ENCODE data around the gene COPS8.

Gene COPS8

DNA sequence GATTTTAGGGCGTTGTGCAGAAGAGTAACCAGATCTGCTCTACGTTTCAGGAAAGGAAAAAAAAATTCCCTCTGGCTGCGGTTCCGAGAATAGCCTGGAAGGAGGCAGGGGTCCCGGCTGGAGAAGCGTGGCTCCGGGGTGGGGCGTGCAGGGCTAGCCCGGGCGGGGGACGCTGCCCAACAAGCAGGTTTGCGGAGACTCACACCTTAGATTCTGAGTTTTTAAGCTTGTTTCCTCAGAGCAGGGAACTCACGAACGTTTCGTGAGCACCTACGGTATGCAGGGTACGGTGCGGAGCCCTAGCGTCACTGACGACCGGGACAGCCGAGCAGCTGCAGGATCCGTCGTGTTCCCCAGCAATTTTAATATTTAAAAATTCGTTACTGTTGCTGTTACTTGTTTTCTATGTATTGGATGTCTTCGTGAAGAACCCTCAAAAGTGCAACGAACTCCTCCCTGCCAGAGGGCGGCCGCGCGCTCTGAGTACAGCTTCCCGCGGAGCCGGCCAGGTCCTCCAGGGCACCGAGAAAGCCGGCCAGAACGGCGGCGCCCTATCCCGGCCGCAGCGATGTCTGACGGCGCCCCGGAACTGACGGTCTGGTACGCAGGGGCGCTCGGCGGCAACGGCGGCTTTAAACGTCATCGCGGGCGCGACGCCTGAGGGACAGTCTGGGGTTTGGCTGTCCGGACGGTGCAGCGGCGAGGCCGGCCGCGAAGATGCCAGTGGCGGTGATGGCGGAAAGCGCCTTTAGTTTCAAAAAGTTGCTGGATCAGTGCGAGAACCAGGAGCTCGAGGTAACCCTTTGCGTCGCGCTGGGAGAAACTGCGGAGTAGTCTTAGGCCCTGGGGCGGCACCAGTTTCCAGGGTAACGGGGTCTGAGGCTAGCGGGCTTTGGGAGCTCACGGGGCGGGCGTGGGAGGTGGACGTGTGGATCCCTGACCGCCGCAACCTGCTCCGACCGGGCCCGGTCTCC is at the start of gene COPS8:
Gene COPS8 (plus strand): TSS at position 642 of the 974 bp plus-strand sequence. CDS start 76 bp downstream, at position 718.
- DNase-seq = peak; percentile 92

DNA sequence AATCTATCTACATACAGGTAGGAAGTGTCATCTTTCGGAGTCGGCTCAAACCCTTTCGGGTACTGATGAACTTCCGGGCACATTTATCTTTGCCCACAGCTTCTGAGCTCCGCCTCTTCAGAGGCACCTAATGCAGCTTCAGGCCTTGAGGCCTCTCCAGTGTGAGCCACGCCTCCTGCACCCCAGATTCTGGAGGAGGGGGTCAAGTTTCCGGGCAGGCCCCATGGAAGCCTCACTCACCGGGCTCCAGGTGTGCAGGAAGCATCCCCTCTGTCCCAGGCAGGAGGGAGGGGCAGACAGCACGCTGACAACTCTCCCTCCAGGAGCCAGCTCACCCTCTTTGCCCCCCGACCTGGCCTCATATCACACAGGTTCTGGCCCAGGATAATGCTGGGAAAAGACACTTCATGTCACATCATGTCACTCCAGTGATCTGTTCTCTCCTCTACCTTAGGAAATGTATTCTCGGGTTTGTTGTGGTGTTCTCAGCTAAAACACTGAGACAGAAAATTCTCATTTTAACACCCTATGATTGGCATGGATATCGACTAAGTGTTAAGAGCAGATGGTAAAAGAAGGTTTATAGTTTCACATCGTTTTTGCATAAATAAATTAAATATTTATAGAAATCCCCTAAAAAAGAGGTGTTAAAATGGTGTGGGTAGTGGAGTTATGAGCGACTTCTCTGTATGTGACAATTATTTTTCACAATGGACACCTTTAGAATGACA is 46.2 kb upstream of the COPS8 start:
- no peak for DNase-seq

DNA sequence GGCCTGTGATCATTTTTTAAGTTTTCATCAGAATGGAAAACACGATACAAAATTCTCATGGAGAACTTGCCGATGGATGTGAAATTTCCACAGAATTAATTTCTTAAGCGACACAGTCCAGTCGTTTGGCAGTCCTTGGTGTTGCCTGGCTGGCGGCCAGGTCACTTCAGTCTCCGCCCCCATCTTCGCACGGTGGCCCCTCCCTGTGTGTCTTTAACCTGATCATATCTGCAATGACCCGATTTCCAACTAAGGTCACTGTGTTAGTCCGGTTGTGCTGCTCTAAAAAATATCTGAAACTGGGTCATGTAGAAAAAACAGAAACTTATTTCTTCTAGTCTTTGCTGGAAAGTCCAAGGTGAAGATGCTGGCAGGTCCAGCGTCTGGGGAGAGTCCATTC is 44.5 kb upstream of the COPS8 start:
- no peak for DNase-seq

DNA sequence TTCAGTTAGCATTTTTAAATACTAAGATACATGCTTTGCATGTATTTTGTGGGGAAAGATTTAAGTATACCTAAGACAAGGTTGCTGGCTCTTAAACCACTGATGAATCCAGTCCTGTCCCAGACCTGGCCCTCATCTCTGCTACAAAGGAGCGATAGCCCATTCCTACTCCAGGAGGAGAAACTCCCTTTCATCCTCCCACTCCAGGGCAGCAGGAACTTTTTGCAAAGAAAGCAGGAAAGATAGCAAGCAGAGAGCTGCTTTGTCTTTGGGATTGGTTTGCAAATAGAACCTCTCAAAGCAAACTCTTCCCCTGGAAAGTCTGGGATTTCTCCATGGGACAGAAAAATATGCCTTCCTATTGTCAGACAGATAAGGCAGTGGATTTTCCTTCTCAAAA is 43.6 kb upstream of the COPS8 start:
- no peak for DNase-seq

DNA sequence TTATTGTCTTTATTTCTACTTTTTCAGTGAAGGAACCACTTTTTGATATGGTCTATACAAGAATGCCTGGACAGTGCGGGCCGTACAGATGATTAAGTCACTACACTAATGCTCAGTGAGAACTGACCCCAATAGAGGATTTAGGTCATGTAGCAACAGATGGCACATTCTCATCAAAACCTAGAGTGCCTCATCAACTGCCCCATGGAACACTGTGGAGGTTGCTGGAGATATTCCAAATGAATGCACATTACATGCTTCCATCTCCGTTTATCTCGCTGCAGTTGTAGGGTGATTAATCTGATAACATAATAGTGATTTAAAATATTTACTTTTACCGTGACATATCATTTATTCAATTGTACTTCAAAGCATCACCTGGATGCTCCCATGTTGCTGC is 41.8 kb upstream of the COPS8 start:
- no peak for DNase-seq

DNA sequence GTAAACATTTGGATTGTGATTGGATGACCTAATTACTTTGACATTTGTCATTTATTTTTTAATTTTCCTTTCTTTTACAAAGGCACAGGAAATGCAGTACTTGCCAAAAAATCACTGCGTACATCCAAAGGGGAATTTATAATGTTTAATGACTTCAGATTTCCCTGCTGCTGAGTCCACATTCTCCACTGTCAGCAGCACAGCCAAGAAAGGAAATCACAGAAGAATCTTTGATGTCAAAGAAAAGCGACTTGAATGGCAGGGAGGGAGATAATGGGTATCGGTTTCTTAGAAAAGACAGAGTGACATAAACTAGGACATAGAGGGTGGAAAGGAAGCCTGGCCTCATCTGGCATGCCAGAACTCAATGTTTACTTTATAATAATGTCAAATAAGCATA is 41.4 kb upstream of the COPS8 start:
- DNase-seq = no peak

DNA sequence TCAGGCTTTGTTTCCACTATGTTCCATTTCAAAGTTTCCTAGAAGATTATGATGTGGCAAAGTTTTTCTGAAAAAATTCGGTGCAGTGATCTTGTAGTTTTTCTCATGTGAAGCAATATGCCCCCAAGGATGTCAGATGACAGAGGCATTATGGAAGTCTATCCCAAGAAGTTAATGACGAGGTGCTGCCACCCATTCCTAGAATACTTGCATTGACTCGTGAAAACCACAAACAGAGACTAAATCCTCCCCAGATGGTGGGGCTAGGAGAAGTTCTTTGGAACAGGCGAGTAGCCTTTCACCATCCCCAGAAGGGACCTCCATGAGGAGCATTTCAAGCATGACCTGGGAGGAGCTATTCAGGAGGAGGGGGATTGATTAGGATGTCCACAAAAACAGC is 40.2 kb upstream of the COPS8 start:
- peak; percentile 87 for DNase-seq

DNA sequence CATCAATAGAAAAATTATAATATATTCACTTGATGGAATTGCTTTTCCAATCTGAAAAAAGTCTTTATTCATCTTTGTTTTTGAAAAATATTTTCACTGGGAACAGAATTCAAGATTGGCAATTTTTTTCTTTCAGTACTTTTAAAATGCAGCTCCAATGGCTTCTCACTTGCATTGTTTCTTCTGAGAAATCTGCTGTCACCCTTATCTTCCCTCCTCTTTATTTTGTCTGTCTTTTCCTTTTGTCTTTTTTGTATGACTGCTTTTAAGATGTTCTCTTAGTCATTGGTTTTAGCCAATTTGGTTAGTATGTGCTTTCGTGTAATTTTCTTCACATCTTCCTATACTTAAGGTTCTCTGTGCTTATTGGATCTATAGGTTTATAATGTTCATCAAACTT is 37.1 kb upstream of the COPS8 start:
- no peak for DNase-seq

DNA sequence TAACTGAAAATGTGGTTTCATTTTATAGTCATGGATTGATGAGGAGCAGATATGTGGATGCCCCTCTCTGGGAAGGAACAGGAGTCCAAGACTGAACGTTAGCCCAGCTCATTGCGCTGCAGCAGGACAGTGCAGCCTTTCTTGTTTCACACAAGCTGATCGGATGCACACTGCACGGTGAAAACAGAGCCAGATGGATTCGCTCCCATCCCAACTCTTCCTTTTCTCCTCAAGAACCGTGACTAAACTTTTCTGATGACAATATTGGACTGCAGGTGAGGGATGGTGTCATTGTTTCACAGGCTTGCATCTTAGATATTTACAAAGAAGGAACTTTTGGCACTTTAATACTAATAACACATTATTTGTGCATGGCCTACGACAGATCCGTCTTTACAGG is 33.8 kb upstream of the COPS8 start:
- no peak for DNase-seq

DNA sequence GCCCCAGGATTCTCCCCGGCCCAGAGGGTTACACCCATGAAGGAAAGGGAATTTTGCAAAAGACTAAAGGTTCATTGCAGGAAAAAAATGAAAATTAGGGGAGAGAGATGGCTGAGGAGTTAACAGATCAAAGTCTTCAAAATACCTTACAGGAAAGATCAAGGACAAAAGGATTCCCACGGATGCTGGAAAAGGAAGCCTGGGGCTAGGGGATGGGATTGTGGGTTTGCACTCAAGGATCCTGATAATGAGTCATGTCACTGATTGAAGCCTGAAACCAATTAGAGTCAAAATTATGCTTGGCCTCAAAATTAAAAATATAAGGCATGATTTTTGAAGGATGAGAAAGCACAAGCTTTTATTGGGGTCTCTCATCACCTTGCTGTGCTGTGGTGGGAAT is 32.6 kb upstream of the COPS8 start:
- peak; percentile 37 for DNase-seq

DNA sequence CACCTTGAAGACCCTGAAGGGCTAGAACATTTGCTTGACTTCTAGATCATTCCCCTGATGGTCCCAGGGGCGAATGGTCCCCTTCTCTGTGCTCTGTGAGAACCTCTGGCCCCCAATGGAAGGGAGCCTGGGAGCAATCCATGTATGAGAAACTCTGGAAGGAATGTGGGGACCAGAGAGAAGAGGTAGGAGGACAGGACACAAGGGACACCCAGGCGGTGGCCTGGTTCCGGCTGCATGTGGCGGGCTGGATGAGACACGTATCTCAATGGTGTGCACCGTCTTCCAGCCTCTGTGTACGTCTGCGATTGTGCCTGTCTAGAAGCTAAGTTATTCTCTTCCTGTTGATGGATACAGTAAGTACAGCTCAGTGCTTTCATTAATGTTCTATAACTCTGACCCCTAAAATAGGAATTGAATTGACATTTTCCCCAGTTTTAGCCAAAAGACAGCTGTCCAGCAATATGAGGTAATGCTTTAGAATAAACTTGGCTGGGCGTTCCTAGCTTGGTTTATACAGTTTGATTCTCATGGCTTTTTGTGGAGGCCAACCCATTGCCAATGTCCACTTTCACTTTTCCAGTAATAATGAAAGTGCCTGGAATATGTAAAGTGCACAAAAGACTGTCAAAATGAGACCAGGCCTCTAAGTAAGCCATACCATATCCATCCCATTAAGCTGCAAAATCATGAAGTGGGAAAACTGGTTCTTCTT is 30.1 kb upstream of the COPS8 start:
- DNase-seq = no peak

DNA sequence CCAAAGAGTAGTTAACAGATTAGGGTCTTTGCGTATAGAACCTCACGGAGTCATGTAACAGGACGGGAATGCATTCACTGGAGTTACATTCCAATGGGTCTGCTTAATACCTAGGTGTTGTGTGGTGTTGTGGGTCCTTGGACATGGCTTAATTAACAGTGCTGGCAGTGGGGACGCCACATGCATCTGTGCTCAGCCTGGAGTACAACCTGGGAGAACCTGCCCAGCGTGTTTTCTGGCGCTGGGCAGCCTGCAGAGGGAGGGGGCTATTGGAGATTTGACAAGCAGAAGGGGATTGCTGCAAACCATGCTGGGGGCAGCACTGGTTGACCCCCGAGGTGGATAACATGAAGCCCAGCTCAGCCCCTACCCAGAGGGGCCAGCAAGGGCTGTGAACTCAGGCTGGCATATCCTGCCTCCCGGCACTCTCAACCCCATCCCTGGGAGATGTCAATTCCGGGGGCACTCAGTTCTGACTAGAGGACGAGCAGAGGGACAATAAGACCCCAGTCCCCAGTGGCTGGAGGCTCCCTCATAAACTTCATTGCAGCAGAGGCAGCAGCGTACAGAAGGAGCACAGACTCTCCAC is 29.3 kb upstream of the COPS8 start:
- DNase-seq = no peak

DNA sequence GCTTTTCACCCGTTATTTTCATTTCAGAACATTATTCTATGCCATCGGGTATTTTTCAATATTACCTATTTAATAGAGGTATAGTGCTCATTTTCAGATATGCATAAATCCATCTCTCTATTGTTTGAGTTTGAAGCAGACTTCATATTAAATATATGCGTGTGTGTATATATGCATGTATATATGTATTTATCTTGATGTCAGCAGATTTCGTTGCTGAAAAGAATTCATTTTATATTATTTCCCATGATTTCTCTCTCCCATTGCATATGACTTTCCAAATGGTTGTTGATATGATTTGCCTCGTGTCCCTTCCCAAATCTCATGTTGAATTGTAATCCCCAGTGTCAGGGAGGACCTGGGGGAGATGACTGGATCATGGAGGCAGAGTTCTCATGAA is 28.6 kb upstream of the COPS8 start:
- no peak for DNase-seq

DNA sequence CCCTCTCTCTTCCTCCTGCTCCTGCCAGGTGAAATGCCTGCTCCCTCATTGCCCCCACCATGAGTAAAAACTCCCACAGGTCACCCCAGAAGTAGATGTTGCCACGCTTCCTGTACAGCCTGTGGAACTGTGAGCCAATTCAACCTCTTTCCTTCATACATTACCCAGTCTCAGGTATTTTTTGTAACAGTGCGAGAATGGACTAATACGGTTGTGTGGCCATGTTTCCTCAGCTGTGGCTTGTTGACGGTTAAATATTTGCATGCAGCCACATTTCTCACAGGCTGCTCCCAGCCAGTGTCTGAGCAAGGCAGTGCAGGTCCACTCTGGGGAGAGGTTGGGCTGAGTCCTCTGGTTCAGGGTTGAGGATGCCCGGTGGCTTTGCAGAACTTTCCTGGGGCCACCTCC is 27.8 kb upstream of the COPS8 start:
- DNase-seq = no peak

DNA sequence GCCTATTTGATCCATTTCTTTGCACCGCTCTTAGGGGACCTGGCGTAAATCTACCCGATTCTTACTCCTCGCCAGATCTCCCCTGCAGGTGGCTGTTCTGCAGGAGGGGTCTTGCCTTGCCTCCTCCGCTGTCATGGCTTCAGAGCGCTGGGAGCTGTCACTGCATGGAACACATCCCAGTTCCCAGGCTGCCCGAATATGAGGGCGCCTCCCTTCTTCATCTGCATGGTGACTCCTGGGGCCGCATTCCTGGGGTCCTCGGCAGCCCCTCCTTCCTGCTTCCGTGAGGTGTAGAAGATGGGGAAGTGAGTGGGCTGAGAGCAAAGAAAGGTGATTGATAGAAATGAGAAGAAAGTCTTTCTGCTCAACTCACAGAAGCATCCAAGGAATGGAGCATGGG is 27.3 kb upstream of the COPS8 start:
- no peak for DNase-seq

DNA sequence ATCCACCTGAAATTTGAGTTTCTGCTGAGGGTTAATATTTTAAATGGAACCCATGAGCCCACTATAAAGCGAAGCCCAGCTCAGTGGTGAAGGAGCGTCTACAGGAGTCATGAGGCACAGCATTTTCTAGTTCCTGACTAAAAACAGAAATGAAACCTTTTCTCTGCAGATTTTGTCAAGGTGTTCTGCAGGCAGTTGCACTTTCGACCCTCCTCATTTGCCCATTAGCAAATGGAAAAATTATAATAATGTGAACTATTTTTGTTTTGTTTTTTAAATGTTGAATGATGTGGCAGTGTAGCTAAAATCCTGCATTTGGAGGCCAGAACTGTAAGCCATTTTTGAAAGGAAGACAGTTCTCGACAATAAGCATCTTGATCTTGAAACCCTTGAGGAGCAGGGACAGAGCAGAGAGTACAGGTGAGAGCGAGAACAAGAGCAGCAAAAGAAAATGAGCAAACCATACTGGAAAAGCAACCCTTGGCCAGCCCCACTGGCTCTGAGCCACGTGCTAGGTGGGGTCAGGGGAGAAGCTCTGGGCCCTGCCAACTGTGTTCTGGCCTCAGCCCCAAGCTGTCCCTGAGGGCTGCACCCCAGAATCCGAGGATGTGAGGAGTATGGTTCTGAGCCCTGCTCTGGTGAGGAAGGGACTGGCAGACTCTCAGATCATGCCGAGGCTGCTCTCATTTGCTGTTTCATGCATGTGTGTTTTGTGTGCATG is 26.4 kb upstream of the COPS8 start:
- DNase-seq = no peak

DNA sequence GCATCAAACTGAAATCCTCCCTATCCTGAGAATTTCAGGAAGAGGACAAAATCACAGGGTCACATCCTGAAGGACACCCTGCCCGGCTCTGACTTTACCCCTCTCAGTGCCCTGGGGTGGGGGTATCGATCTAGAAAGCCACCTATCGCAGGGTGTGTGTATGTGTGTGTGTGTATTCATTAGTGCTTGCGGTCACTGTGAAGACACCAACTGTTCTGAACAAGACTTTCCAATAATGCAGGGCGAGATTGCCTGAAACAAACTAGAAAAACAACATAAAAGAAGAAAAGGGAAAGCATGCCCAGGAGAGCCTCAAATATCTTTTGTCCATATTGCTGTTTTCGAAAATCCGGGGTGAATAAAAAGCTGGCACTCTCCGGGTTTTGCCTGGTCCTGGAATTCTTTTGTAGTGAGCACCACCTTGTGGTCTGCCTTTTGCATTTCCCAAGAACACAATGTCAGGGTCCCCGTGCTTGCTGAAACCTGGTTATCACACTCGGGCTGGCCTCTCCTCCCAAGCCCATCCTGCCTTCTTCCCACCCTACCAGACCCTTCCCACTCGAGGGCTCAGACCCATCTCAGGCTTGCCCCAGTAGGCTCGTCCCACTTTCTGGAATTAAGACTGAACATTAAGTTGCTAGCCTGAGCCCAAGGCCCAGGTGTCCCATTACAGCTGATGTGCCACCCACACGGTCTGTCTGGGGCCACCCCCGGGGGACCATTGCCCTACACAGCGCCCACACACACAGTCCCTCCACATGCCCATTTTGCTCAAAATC is 25.0 kb upstream of the COPS8 start:
- peak; percentile 72 for DNase-seq

DNA sequence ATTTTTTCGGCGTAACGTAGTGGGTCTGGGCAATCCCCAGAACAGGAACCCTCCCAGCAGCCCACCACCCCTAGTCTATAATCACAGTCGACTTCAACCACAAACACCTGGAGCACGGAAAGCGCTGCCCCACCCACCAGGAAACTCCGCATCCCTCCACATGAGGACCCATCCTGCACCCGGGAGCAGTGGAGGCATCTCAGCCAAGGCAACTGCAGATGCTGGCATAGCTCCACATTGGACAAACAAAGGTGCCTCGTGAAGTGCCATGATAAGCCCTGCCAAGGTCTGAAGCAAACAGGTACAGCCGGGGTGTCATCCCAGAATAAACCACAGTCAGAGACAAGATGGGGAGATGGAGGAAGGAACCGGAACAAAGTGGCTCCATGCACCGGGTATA is 24.3 kb upstream of the COPS8 start:
- no peak for DNase-seq

DNA sequence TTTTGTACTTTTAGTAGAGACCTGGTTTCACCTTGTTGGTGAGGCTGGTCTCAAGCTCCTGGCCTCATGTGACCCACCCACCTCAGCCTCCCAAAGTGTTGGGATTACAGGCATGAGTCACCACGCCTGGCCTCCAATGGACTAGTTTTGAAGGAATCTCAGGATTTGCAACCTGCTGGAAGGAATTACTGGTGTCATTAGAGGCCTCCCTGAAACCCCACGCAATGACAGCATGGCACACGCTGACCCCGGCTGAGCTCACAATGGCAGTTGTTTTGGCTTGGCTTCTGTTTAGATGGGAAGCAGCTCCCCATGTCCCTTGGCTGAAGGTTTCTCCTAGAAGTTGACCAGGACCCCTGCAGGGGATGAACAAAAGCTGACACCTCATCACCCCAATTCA is 23.1 kb upstream of the COPS8 start:
- peak; percentile 55 for DNase-seq

DNA sequence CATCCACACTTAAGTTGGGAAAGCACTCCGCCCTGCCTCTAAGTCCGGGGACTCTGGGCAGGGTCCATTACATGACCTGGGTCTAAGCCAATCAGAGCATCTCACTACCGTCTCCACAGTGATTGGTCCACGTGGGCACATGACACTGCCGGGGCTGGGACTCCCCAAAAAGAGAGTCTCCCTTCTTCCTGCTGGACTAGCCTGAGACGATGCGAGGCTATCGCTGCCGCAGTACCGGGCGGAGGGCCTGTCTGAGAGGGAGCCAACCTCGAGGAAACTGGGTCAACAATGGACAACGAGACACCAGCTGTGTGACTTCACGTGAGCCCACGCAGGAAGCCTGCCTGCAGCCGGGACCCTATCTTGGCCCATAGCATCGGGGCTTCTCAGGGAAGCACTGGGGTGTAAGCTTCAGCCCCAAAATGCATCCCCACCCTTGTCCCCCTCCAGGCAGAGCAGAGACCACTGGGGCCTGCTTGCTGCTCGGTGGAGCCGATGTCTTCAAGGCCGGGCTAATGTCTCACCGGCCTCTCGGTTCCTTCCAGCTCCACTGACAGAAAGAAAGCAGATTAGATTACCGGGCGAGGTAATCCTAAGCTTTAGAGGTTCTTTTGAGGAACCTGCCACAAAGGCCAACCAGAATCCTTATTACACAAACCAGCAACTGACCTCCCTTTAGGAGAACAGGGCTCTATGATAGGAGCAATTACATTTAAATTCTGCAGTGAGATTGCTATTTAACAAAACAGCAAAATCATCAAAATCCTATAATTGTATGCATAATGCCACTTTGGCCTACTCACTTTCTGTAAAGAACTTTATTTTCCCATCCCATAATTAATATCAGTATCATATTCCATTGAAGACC is 21.3 kb upstream of the COPS8 start:
- DNase-seq = no peak

DNA sequence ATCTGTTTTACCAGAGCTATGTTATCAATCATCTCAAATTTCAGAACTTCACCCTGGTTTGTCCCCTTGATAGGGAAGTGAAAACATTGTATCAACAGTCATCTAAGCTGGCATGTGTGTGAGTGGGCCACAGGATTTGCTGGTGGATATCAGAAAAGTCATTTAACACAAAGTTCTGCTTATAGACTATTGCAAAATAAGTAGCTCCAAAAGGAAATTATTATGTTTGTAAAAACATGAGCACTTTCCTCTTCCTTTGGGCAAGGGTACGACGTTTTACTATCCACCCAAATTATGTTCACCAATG is 20.7 kb upstream of the COPS8 start:
- no peak for DNase-seq
